ENCODE data around the gene PEDS1.
A peak's percentile ranks its signal among the peaks of the same experiment; 100 is the strongest.
"Not testable (repeated sequence)": the region's sequence is repeated elsewhere in the genome, so short reads cannot be mapped to it uniquely, and the experiment has no call there.

Gene PEDS1

GRCh38 chr20:50112512-50113419 is 40.8 kb downstream of the PEDS1 start, which contains the start of gene UBE2V1:
Gene UBE2V1, minus strand, starts transcription at chr20:50113150. Its CDS starts 22 bp downstream, at chr20:50113128.
- peak; percentile 86 for DNase-seq

- no peak for DNase-seq
Observed at GRCh38 chr20:50111829-50112495, 41.6 kb downstream of the PEDS1 start.

- peak; percentile 57 for DNase-seq
Observed at GRCh38 chr20:50111120-50111828, 42.2 kb downstream of the PEDS1 start.

GRCh38 chr20:50110141-50111047 is 43.1 kb downstream of the PEDS1 start:
- no peak for DNase-seq

GRCh38 chr20:50108556-50109235 is 44.8 kb downstream of the PEDS1 start:
- no peak for DNase-seq

GRCh38 chr20:50107796-50108331 is 45.7 kb downstream of the PEDS1 start:
- no peak for DNase-seq

- no peak for DNase-seq
Observed at GRCh38 chr20:50107086-50107660, 46.4 kb downstream of the PEDS1 start.

GRCh38 chr20:50106669-50107068 is 46.9 kb downstream of the PEDS1 start:
- DNase-seq = not testable (repeated sequence)

Data from fibroblast of skin of scalp (primary cell).